COLO829 (cell line): ENCODE data around the gene SPANXA2.
"Not testable (repeated sequence)": the region's sequence is repeated elsewhere in the genome, so short reads cannot be mapped to it uniquely, and the experiment has no call there.

Experiments used
- DNase-seq: peaks from one replicate; pipeline ENCODE4 v3.0.0; 2012; ENCODE audit warnings: low spot score

The SPANXA2 gene

GRCh38 chrX:141589408-141589807 is at the start of gene SPANXA2:
Gene SPANXA2, plus strand, starts transcription at chrX:141589708. Its CDS starts 60 bp downstream, at chrX:141589768.
- DNase-seq: not testable (repeated sequence)

DNA sequence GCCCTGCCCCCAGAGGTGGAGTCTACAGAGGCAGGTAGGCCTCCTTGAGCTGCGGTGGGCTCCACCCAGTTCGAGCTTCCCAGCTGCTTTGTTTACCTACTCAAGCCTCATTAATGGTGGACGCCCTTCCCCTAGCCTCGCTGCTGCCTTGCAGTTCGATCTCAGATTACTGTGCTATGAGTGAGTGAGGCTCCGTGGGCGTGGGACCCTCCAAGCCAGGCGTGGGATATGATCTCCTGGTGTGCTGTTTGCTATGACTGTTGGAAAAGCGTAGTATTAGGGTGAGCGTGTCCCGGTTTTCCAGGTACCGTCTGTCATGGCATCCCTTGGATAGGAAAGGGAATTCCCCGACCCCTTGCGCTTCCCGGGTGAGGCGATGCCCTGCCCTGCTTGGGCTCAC is 47.0 kb upstream of the SPANXA2 start:
- DNase-seq: not testable (repeated sequence)

- DNase-seq: not testable (repeated sequence)
Measured at GRCh38 chrX:141584638-141585037, 4.9 kb upstream of the SPANXA2 start, which contains the start of gene SPANXA1. Gene SPANXA1, minus strand, starts transcription at chrX:141584738. Its CDS starts 60 bp downstream, at chrX:141584678.

- no peak for DNase-seq
Measured at GRCh38 chrX:141609111-141609510, 19.6 kb downstream of the SPANXA2 start.

- no peak for DNase-seq
Measured at GRCh38 chrX:141619336-141619735, 29.8 kb downstream of the SPANXA2 start.

DNA sequence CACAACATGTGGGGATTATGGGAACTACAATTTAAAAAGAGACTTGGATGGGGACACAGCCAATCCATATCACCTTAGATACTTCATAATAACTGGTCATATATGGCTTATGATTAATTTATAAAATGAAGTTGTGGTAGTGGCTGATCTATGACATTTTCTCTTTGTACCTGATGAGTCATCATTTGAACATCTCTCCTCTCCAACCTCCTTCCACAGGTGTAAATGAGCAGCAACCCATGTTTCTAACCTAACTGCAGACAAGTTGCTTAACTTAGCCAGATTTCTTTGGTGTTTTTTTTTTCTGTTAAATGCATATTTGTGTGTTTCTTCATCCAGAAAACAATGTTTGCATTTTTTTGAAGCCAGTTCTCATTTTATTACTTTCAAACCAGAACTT is 42.6 kb downstream of the SPANXA2 start:
- DNase-seq: no peak

DNA sequence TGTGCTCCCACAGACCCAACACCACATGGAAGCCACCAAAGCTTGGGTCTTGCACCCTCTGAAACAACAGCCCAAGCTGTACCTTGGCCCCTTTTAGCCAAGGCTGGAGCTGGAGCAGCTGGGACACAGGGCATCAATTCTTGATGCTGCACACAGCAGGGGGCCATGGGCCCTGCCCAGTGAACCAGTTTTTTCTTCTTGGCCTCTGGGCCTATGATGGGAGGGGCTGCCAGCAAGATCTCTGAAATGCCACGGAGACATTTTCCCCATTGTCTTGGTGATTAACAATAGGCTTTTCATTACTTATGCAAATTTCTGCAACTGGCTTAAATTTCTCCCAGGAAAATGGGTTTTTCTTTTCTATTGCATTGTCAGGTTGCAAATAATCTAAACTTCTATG is 49.0 kb downstream of the SPANXA2 start:
- no peak for DNase-seq
